ENCODE data around the gene RLBP1. TPM values are rescaled to one million over a fixed set of nuclear protein-coding genes. Genes with fewer than 3 reads are reported as not detected.

The RLBP1 gene
- total and polyA plus RNA-seq, 2 of the 4 experiments (the other 2 are of a cell fraction) = not detected

GRCh38 chr15:89247446-89247845, 26.1 kb upstream of the RLBP1 start:
- H3K36me3 ChIP-seq (ENCODE audit: control insufficient read depth, insufficient read depth, low read length) = peaks cover 2% of the 10 kb centered on the region; the same call in 1 of the 2 replicates
- no peak overlapping the region for H3K56ac ChIP-seq (ENCODE audit: extremely low read depth, insufficient read depth, low read length)
- no peak overlapping the region for H2AK9ac ChIP-seq (replicated peaks; ENCODE audit: low read depth, low read length, poor library complexity)
- H3K27me3 ChIP-seq (ENCODE audit: control insufficient read depth, insufficient read depth, low read length) = no peaks in the 10 kb centered on the region
- H3K4me2 ChIP-seq (ENCODE audit: low read depth, low read length) = no peak overlapping the region
- TF ChIP-seq MAFK (IDR thresholded peaks at IDR 0.05; ENCODE audit: low read depth, low read length) (no peak), CTCF (conservative IDR thresholded peaks at IDR 0.05; ENCODE audit: low read depth, low read length) (no peak), FOS (IDR thresholded peaks at IDR 0.05; ENCODE audit: low read depth, low read length) (no peak), POLR2A (IDR thresholded peaks at IDR 0.05; ENCODE audit: low read depth, low read length) (no peak), SMC3 (IDR thresholded peaks at IDR 0.05; ENCODE audit: low read depth, low read length) (no peak), RFX5 (IDR thresholded peaks at IDR 0.05; ENCODE audit: low read depth, low read length) (no peak)
- no TSS peak for BruUV-seq (replicated peaks)
- WGBS, 2 experiments (ENCODE audit: extremely low coverage in 2 of 2, insufficient read length in 1 of 2) = no CpG with 5 or more reads among the region's 2 CpGs
- no peak overlapping the region for H3K27ac ChIP-seq (ENCODE audit: insufficient read depth, low read length)
- no peak overlapping the region for H2BK20ac ChIP-seq (ENCODE audit: low read depth, low read length)
- peaks cover 19 to 25% of the 10 kb centered on the region in 2 experiments for H3K79me1 ChIP-seq (ENCODE audit: low read depth in 1 of 2, low read length in 2 of 2)
- no peak overlapping the region for H3K14ac ChIP-seq (replicated peaks; ENCODE audit: low read depth, low read length)
- no peak for ATAC-seq (ENCODE audit: low read depth)
- no peak for DNase-seq
- peak overlapping the region; percentile 65; the same call in 1 of the 2 replicates for H3K23ac ChIP-seq (ENCODE audit: low read depth, low read length)
- in situ Hi-C loops (cut with MboI; ENCODE audit: low sequenced_read_pairs) (no loop called here), intact Hi-C loops (cut with micrococcal nuclease) (no loop called here), dilution Hi-C loops (cut with HindIII; ENCODE audit: low sequenced_read_pairs, unreplicated experiment) (no loop called here)
- H3K4me3 ChIP-seq (ENCODE audit: insufficient read depth, low read depth, low read length) = no peak overlapping the region
- H3K18ac ChIP-seq (ENCODE audit: low read depth, low read length) = no peak overlapping the region
- H4K20me1 ChIP-seq (ENCODE audit: insufficient read depth, low read length) = no peaks in the 10 kb centered on the region
- H4K5ac ChIP-seq (ENCODE audit: low read depth, low read length) = no peak overlapping the region
- peaks cover 3% of the 10 kb centered on the region; the same call in 1 of the 2 replicates for H3K9me1 ChIP-seq (ENCODE audit: insufficient read depth, low read length)
- peaks cover 3% of the 10 kb centered on the region for H3K4me1 ChIP-seq (ENCODE audit: control insufficient read depth, insufficient read depth, low read length)
- no peaks in the 10 kb centered on the region for H3K9me3 ChIP-seq (ENCODE audit: control insufficient read depth, insufficient read depth, low read length)
- H3K4ac ChIP-seq (ENCODE audit: low read depth, low read length) = no peak overlapping the region
- POLR2A ChIA-PET (ENCODE audit: unreplicated experiment) = no interaction called here
- H2BK120ac ChIP-seq (ENCODE audit: low read depth, low read length) = no peak overlapping the region
- no peak overlapping the region for H2AK5ac ChIP-seq (ENCODE audit: low read depth, low read length)
- H2AFZ ChIP-seq (replicated peaks; ENCODE audit: low read length, poor library complexity) = no peak overlapping the region
- no peak overlapping the region for H2BK5ac ChIP-seq (ENCODE audit: low read depth, low read length, poor library complexity, severe bottlenecking)
- no peak overlapping the region for H4K8ac ChIP-seq (ENCODE audit: low read depth in 2 of 2, low read length in 2 of 2)
- CTCF ChIA-PET = interaction anchor here (1.3 kb wide), 2 partner anchors 40 to 41 kb away, joined by 3 read pairs; no protein-coding TSS in a partner anchor
- H4K91ac ChIP-seq (ENCODE audit: insufficient read depth, low read depth, low read length) = no peak overlapping the region
- H2BK15ac ChIP-seq (ENCODE audit: low read depth, low read length) = no peak overlapping the region
- H3K9ac ChIP-seq (ENCODE audit: low read depth, low read length) = no peak overlapping the region
